ENCODE data around the gene TNFSF13. TPM values are rescaled to one million over a fixed set of nuclear protein-coding genes. Genes with fewer than 3 reads are reported as not detected.

TNFSF13 gene
- total RNA-seq, 1 experiment from 2014 or later, result 19.7 TPM

DNA sequence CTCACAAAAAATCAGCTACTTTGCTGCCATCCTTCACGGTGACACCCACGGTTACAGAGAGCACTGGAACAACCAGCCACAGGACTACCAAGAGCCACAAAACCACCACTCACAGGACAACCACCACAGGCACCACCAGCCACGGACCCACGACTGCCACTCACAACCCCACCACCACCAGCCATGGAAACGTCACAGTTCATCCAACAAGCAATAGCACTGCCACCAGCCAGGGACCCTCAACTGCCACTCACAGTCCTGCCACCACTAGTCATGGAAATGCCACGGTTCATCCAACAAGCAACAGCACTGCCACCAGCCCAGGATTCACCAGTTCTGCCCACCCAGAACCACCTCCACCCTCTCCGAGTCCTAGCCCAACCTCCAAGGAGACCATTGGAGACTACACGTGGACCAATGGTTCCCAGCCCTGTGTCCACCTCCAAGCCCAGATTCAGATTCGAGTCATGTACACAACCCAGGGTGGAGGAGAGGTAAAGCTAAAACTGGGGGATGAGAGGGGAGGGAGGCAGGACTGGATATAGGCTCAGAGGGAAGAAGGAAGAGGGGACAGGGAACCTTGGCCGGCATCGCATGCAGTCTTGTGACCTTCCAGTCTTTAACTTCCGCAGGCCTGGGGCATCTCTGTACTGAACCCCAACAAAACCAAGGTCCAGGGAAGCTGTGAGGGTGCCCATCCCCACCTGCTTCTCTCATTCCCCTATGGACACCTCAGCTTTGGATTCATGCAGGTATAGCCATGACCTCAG, 21.5 kb downstream of the TNFSF13 start:
- no peak for DNase-seq
- no peaks in the 10 kb centered on the region for H3K27me3 Mint-ChIP-seq (ENCODE audit: unreplicated experiment)
- peak overlapping the region; percentile 94 for H3K27ac Mint-ChIP-seq (ENCODE audit: unreplicated experiment)
- peak overlapping the region; percentile 53 for H3K4me3 Mint-ChIP-seq (ENCODE audit: low read depth, unreplicated experiment)
- TF ChIP-seq, protein P1, sequence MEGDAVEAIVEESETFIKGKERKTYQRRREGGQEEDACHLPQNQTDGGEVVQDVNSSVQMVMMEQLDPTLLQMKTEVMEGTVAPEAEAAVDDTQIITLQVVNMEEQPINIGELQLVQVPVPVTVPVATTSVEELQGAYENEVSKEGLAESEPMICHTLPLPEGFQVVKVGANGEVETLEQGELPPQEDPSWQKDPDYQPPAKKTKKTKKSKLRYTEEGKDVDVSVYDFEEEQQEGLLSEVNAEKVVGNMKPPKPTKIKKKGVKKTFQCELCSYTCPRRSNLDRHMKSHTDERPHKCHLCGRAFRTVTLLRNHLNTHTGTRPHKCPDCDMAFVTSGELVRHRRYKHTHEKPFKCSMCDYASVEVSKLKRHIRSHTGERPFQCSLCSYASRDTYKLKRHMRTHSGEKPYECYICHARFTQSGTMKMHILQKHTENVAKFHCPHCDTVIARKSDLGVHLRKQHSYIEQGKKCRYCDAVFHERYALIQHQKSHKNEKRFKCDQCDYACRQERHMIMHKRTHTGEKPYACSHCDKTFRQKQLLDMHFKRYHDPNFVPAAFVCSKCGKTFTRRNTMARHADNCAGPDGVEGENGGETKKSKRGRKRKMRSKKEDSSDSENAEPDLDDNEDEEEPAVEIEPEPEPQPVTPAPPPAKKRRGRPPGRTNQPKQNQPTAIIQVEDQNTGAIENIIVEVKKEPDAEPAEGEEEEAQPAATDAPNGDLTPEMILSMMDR (IDR thresholded peaks at IDR 0.05; ENCODE audit: unreplicated experiment), result no peak
- peaks cover 92% of the 10 kb centered on the region for H3K36me3 Mint-ChIP-seq (ENCODE audit: insufficient read depth, unreplicated experiment)
- intact Hi-C loops (cut with micrococcal nuclease; ENCODE audit: unreplicated experiment), result loop anchor here (2.0 kb wide), 1 partner anchor 109 kb away; the partner anchor contains the start of gene WRAP53
- CTCF ChIA-PET, result interaction anchor here (1.0 kb wide), 1 partner anchor 35 kb away, joined by 5 read pairs; the partner anchor contains the start of gene FXR2
- no peaks in the 10 kb centered on the region for H3K9me3 Mint-ChIP-seq (ENCODE audit: low read depth, unreplicated experiment)
- no TSS peak for BruUV-seq (replicated peaks)
- H3K4me1 Mint-ChIP-seq (ENCODE audit: low read depth, unreplicated experiment), result peaks cover 28% of the 10 kb centered on the region

GRCh38 chr17:7580604-7581575, 22.3 kb downstream of the TNFSF13 start:
- CTCF ChIA-PET, result no interaction called here

GRCh38 chr17:7582396-7583252, 24.1 kb downstream of the TNFSF13 start:
- H3K27me3 Mint-ChIP-seq (ENCODE audit: unreplicated experiment), result no peaks in the 10 kb centered on the region
- intact Hi-C loops (cut with micrococcal nuclease; ENCODE audit: unreplicated experiment), result no loop called here
- H3K4me1 Mint-ChIP-seq (ENCODE audit: low read depth, unreplicated experiment), result peaks cover 28% of the 10 kb centered on the region
- TF ChIP-seq, protein P1 (IDR thresholded peaks at IDR 0.05; ENCODE audit: unreplicated experiment), result no peak
- peak overlapping the region; percentile 84 for H3K4me3 Mint-ChIP-seq (ENCODE audit: low read depth, unreplicated experiment)
- H3K36me3 Mint-ChIP-seq (ENCODE audit: insufficient read depth, unreplicated experiment), result peaks cover 78% of the 10 kb centered on the region
- BruUV-seq (replicated peaks), result no TSS peak
- peak overlapping the region; percentile 99 for H3K27ac Mint-ChIP-seq (ENCODE audit: unreplicated experiment)
- no peak for DNase-seq
- H3K9me3 Mint-ChIP-seq (ENCODE audit: low read depth, unreplicated experiment), result no peaks in the 10 kb centered on the region
- CTCF ChIA-PET, result no interaction called here

More at GRCh38 chr17:7580604-7581575, 22.3 kb downstream of the TNFSF13 start:
- Mint-ChIP-seq H3K4me3 (ENCODE audit: low read depth, unreplicated experiment) (peak overlapping the region; percentile 26), H3K9me3 (ENCODE audit: low read depth, unreplicated experiment) (no peaks in the 10 kb centered on the region), H3K4me1 (ENCODE audit: low read depth, unreplicated experiment) (peaks cover 28% of the 10 kb centered on the region), H3K27me3 (ENCODE audit: unreplicated experiment) (no peaks in the 10 kb centered on the region), H3K36me3 (ENCODE audit: insufficient read depth, unreplicated experiment) (peaks cover 86% of the 10 kb centered on the region), H3K27ac (ENCODE audit: unreplicated experiment) (peak overlapping the region; percentile 94)
- intact Hi-C loops (cut with micrococcal nuclease; ENCODE audit: unreplicated experiment), result no loop called here
- no peak for DNase-seq
- BruUV-seq (replicated peaks), result no TSS peak
- TF ChIP-seq, protein P1 (IDR thresholded peaks at IDR 0.05; ENCODE audit: unreplicated experiment), result no peak
